SK-N-SH treated with all-trans-retinoic acid at 6 μM for 48 hours (cell line): ENCODE measurements around the gene GDF9.

Experiments
- ATAC-seq: fragments of 200-7000 bp; cut with Tn5 transposase; 3 replicates; pipeline ENCODE4 v1.9.1; 2020; ENCODE audit warnings: mild to moderate bottlenecking, moderate library complexity
- ARNTL ChIP-seq: fragments of 450-650 bp; formaldehyde crosslinking; IDR thresholded peaks from 2 replicates; pipeline ENCODE4 v1.5.0; 2020; ENCODE audit warnings: low read depth, mild to moderate bottlenecking, moderate library complexity, borderline replicate concordance
- BACH2 ChIP-seq: fragments of 250-450 bp; sonication (Bioruptor Pico); IDR thresholded peaks from 2 replicates; pipeline ENCODE4 v1.9.0; 2021; ENCODE audit warnings: mild to moderate bottlenecking, borderline replicate concordance
- CSDC2 ChIP-seq: fragments of 250-450 bp; sonication (Bioruptor Pico); IDR thresholded peaks from 2 replicates; pipeline ENCODE4 v1.5.0; 2020; ENCODE audit warnings: mild to moderate bottlenecking, moderate library complexity
- GLIS3 ChIP-seq: fragments of 250-450 bp; sonication (Bioruptor Pico); IDR thresholded peaks from 2 replicates; pipeline ENCODE4 v1.5.0; 2020; ENCODE audit warnings: mild to moderate bottlenecking, moderate library complexity
- ISL1 ChIP-seq: fragments of 250-450 bp; sonication (Bioruptor Pico); IDR thresholded peaks from 2 replicates; pipeline ENCODE4 v2.1.2; 2022; ENCODE audit warnings: mild to moderate bottlenecking, moderate library complexity
- OSR1 ChIP-seq: fragments of 250-450 bp; sonication (Bioruptor Pico); IDR thresholded peaks from 2 replicates; pipeline ENCODE4 v1.8.0; 2022; ENCODE audit warnings: moderate library complexity, mild to moderate bottlenecking, inconsistent platforms
- PPARA ChIP-seq: fragments of 250-450 bp; sonication (Bioruptor Pico); IDR thresholded peaks from 2 replicates; pipeline ENCODE4 v1.5.0; 2020; ENCODE audit warnings: mild to moderate bottlenecking, borderline replicate concordance
- RARB ChIP-seq: fragments of 250-450 bp; sonication (Bioruptor Pico); IDR thresholded peaks from 2 replicates; pipeline ENCODE4 v1.8.0; 2021; ENCODE audit warnings: mild to moderate bottlenecking, moderate library complexity
- TCF4 ChIP-seq: fragments of 250-450 bp; sonication (Bioruptor Pico); IDR thresholded peaks from 2 replicates; pipeline ENCODE4 v1.8.0; 2021; ENCODE audit warnings: mild to moderate bottlenecking, moderate library complexity, borderline replicate concordance
- TOX ChIP-seq: fragments of 250-450 bp; sonication (Bioruptor Pico); IDR thresholded peaks from 2 replicates; pipeline ENCODE4 v1.8.0; 2021; ENCODE audit warnings: mild to moderate bottlenecking, moderate library complexity, borderline replicate concordance
- ZFP3 ChIP-seq: fragments of 250-450 bp; sonication (Bioruptor Pico); IDR thresholded peaks from 2 replicates; pipeline ENCODE4 v1.5.0; 2020; ENCODE audit warnings: mild to moderate bottlenecking, moderate library complexity
- ZFP30 ChIP-seq: fragments of 450-650 bp; formaldehyde crosslinking; IDR thresholded peaks from 2 replicates; pipeline ENCODE4 v1.5.0; 2022; ENCODE audit warnings: mild to moderate bottlenecking, moderate library complexity
- ZNF565 ChIP-seq: fragments of 450-650 bp; formaldehyde crosslinking; conservative IDR thresholded peaks from 2 replicates; pipeline ENCODE4 v1.5.0; 2020; ENCODE audit warnings: low read depth, mild to moderate bottlenecking, moderate library complexity
- ZNF70 ChIP-seq: fragments of 450-650 bp; formaldehyde crosslinking; IDR thresholded peaks from 2 replicates; pipeline ENCODE4 v1.5.0; 2020; ENCODE audit warnings: mild to moderate bottlenecking, moderate library complexity
- TF ChIP-seq, protein P1 (sequence below): fragments of 250-450 bp; sonication (Bioruptor Pico); IDR thresholded peaks from 2 replicates; pipeline ENCODE4 v1.5.1; 2021; ENCODE audit warnings: mild to moderate bottlenecking, moderate library complexity
- TF ChIP-seq, protein P2 (sequence below): fragments of 250-450 bp; sonication (Bioruptor Pico); IDR thresholded peaks from 2 replicates; pipeline ENCODE4 v1.8.0; 2021; ENCODE audit warnings: low read depth, mild to moderate bottlenecking, moderate library complexity, borderline replicate concordance
- TF ChIP-seq, protein P3 (sequence below): fragments of 250-450 bp; sonication (Bioruptor Pico); IDR thresholded peaks from 2 replicates; pipeline ENCODE4 v1.5.0; 2020; ENCODE audit warnings: mild to moderate bottlenecking, moderate library complexity
- TF ChIP-seq, protein P4 (sequence below): fragments of 250-450 bp; sonication (Bioruptor Pico); IDR thresholded peaks from 2 replicates; pipeline ENCODE4 v1.8.0; 2020; ENCODE audit warnings: mild to moderate bottlenecking, moderate library complexity, borderline replicate concordance
- TF ChIP-seq, protein P5 (sequence below): fragments of 250-450 bp; sonication (Bioruptor Pico); IDR thresholded peaks from 2 replicates; pipeline ENCODE4 v1.5.1; 2020; ENCODE audit warnings: low read depth, mild to moderate bottlenecking, moderate library complexity

GDF9 gene

GRCh38 chr5:132823481-132824050 is 42.7 kb downstream of the GDF9 start:
- no peak for TF ChIP-seq TCF4 (CRISPR knock-in tag)
- TF ChIP-seq ZNF565 (CRISPR knock-in tag), result no peak
- TF ChIP-seq ZFP30, result no peak
- no peak for TF ChIP-seq ZFP3
- TF ChIP-seq ISL1 (CRISPR knock-in tag), result no peak
- TF ChIP-seq, protein P1, sequence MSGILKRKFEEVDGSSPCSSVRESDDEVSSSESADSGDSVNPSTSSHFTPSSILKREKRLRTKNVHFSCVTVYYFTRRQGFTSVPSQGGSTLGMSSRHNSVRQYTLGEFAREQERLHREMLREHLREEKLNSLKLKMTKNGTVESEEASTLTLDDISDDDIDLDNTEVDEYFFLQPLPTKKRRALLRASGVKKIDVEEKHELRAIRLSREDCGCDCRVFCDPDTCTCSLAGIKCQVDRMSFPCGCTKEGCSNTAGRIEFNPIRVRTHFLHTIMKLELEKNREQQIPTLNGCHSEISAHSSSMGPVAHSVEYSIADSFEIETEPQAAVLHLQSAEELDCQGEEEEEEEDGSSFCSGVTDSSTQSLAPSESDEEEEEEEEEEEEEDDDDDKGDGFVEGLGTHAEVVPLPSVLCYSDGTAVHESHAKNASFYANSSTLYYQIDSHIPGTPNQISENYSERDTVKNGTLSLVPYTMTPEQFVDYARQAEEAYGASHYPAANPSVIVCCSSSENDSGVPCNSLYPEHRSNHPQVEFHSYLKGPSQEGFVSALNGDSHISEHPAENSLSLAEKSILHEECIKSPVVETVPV (CRISPR knock-in tag), result no peak
- no peak for TF ChIP-seq PPARA (CRISPR knock-in tag)
- TF ChIP-seq, protein P2, sequence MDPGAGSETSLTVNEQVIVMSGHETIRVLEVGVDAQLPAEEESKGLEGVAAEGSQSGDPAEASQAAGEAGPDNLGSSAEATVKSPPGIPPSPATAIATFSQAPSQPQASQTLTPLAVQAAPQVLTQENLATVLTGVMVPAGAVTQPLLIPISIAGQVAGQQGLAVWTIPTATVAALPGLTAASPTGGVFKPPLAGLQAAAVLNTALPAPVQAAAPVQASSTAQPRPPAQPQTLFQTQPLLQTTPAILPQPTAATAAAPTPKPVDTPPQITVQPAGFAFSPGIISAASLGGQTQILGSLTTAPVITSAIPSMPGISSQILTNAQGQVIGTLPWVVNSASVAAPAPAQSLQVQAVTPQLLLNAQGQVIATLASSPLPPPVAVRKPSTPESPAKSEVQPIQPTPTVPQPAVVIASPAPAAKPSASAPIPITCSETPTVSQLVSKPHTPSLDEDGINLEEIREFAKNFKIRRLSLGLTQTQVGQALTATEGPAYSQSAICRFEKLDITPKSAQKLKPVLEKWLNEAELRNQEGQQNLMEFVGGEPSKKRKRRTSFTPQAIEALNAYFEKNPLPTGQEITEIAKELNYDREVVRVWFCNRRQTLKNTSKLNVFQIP (CRISPR knock-in tag), result no peak
- TF ChIP-seq TOX (CRISPR knock-in tag), result no peak
- TF ChIP-seq RARB (CRISPR knock-in tag), result no peak
- no peak for TF ChIP-seq ZNF70 (CRISPR knock-in tag)
- ATAC-seq, result no peak

GRCh38 chr5:132822650-132823480 is 43.4 kb downstream of the GDF9 start:
- no peak for ATAC-seq
- TF ChIP-seq ZFP3 (no peak), TCF4 (CRISPR knock-in tag) (no peak), ZNF70 (CRISPR knock-in tag) (no peak), OSR1 (CRISPR knock-in tag) (no peak), ARNTL (no peak), ZNF565 (CRISPR knock-in tag) (no peak), ISL1 (CRISPR knock-in tag) (no peak), ZFP30 (no peak), CSDC2 (no peak), BACH2 (CRISPR knock-in tag) (no peak), PPARA (CRISPR knock-in tag) (no peak), GLIS3 (CRISPR knock-in tag) (no peak)
- TF ChIP-seq, protein P3, sequence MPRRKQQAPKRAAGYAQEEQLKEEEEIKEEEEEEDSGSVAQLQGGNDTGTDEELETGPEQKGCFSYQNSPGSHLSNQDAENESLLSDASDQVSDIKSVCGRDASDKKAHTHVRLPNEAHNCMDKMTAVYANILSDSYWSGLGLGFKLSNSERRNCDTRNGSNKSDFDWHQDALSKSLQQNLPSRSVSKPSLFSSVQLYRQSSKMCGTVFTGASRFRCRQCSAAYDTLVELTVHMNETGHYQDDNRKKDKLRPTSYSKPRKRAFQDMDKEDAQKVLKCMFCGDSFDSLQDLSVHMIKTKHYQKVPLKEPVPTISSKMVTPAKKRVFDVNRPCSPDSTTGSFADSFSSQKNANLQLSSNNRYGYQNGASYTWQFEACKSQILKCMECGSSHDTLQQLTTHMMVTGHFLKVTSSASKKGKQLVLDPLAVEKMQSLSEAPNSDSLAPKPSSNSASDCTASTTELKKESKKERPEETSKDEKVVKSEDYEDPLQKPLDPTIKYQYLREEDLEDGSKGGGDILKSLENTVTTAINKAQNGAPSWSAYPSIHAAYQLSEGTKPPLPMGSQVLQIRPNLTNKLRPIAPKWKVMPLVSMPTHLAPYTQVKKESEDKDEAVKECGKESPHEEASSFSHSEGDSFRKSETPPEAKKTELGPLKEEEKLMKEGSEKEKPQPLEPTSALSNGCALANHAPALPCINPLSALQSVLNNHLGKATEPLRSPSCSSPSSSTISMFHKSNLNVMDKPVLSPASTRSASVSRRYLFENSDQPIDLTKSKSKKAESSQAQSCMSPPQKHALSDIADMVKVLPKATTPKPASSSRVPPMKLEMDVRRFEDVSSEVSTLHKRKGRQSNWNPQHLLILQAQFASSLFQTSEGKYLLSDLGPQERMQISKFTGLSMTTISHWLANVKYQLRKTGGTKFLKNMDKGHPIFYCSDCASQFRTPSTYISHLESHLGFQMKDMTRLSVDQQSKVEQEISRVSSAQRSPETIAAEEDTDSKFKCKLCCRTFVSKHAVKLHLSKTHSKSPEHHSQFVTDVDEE (CRISPR knock-in tag), result no peak
- TF ChIP-seq, protein P4, sequence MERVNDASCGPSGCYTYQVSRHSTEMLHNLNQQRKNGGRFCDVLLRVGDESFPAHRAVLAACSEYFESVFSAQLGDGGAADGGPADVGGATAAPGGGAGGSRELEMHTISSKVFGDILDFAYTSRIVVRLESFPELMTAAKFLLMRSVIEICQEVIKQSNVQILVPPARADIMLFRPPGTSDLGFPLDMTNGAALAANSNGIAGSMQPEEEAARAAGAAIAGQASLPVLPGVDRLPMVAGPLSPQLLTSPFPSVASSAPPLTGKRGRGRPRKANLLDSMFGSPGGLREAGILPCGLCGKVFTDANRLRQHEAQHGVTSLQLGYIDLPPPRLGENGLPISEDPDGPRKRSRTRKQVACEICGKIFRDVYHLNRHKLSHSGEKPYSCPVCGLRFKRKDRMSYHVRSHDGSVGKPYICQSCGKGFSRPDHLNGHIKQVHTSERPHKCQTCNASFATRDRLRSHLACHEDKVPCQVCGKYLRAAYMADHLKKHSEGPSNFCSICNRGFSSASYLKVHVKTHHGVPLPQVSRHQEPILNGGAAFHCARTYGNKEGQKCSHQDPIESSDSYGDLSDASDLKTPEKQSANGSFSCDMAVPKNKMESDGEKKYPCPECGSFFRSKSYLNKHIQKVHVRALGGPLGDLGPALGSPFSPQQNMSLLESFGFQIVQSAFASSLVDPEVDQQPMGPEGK (CRISPR knock-in tag), result no peak
- TF ChIP-seq, protein P5, sequence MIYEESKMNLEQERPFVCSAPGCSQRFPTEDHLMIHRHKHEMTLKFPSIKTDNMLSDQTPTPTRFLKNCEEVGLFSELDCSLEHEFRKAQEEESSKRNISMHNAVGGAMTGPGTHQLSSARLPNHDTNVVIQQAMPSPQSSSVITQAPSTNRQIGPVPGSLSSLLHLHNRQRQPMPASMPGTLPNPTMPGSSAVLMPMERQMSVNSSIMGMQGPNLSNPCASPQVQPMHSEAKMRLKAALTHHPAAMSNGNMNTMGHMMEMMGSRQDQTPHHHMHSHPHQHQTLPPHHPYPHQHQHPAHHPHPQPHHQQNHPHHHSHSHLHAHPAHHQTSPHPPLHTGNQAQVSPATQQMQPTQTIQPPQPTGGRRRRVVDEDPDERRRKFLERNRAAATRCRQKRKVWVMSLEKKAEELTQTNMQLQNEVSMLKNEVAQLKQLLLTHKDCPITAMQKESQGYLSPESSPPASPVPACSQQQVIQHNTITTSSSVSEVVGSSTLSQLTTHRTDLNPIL (CRISPR knock-in tag), result no peak

GRCh38 chr5:132821791-132822190 is 44.5 kb downstream of the GDF9 start:
- no peak; the same call in 2 of the 3 replicates for ATAC-seq
- TF ChIP-seq, protein P1 (CRISPR knock-in tag), result no peak
- TF ChIP-seq ZNF565 (CRISPR knock-in tag), result no peak
- TF ChIP-seq RARB (CRISPR knock-in tag), result no peak
- no peak for TF ChIP-seq CSDC2
- no peak for TF ChIP-seq OSR1 (CRISPR knock-in tag)
- TF ChIP-seq ZFP3, result no peak
- no peak for TF ChIP-seq ZFP30
- no peak for TF ChIP-seq GLIS3 (CRISPR knock-in tag)
- TF ChIP-seq ISL1 (CRISPR knock-in tag), result no peak
- TF ChIP-seq, protein P3 (CRISPR knock-in tag), result no peak
